DND-41 (cell line): ENCODE data around the gene SDF2L1.
"Not testable (repeated sequence)": the region's sequence is repeated elsewhere in the genome, so short reads cannot be mapped to it uniquely, and the experiment has no call there.

Experiments
- ATAC-seq: fragments of 200-7000 bp; cut with Tn5 transposase; 3 replicates; pipeline ENCODE4 v1.9.1; 2021; ENCODE audit warnings: low read depth; ENCODE audit not compliant: insufficient read depth
- DNase-seq: peaks from one replicate; pipeline ENCODE4 v3.0.0-alpha.2; 2020
- H2AFZ ChIP-seq: 2 replicates; pipeline ENCODE4 v1.6.0; 2012; ENCODE audit warnings: low read depth, low read length
- H3K27ac ChIP-seq: 2 replicates; pipeline ENCODE4 v1.5.1; 2012; ENCODE audit warnings: low read length, inconsistent platforms
- H3K27me3 ChIP-seq: fragments of 200-600 bp; sonication (generic); 2 replicates; pipeline ENCODE4 v1.6.0; 2012; ENCODE audit warnings: low read length, mild to moderate bottlenecking, inconsistent platforms; ENCODE audit not compliant: insufficient read depth, poor library complexity
- H3K36me3 ChIP-seq: 2 replicates; pipeline ENCODE4 v1.5.1; 2012; ENCODE audit warnings: low read length, inconsistent platforms; ENCODE audit not compliant: insufficient read depth
- H3K4me1 ChIP-seq: 2 replicates; pipeline ENCODE4 v1.5.1; 2012; ENCODE audit warnings: mild to moderate bottlenecking, low read length; ENCODE audit not compliant: insufficient read depth
- H3K4me2 ChIP-seq: 2 replicates; pipeline ENCODE4 v1.6.0; 2012; ENCODE audit warnings: mild to moderate bottlenecking, moderate library complexity, low read length, inconsistent platforms; ENCODE audit not compliant: insufficient read depth
- H3K4me3 ChIP-seq, 2 experiments: fragments of 200-600 bp in 1 of 2; shearing (Covaris generic) in 1 of 2; 2 replicates each; pipeline ENCODE4 v1.5.1; 2012 to 2016; ENCODE audit warnings: inconsistent platforms in 2 of 2, low read length in 2 of 2, mild to moderate bottlenecking in 2 of 2, low read depth in 1 of 2, moderate library complexity in 1 of 2
- H3K79me2 ChIP-seq: 2 replicates; pipeline ENCODE4 v1.6.0; 2012; ENCODE audit warnings: low read length, inconsistent platforms; ENCODE audit not compliant: insufficient read depth
- H3K9ac ChIP-seq: 2 replicates; pipeline ENCODE4 v1.6.0; 2012; ENCODE audit warnings: low read depth, mild to moderate bottlenecking, inconsistent platforms, low read length, moderate library complexity
- H3K9me3 ChIP-seq: 2 replicates; pipeline ENCODE4 v1.5.1; 2012; ENCODE audit warnings: low read length, moderate library complexity, mild to moderate bottlenecking, inconsistent platforms; ENCODE audit not compliant: insufficient read depth, severe bottlenecking
- H4K20me1 ChIP-seq: 2 replicates; pipeline ENCODE4 v1.6.0; 2012; ENCODE audit warnings: low read length; ENCODE audit not compliant: insufficient read depth
- EZH2 ChIP-seq: IDR thresholded peaks from 3 replicates; pipeline ENCODE4 v1.6.1; 2012; ENCODE audit warnings: borderline replicate concordance, low read depth, mild to moderate bottlenecking, moderate library complexity, low read length, inconsistent platforms; ENCODE audit not compliant: severe bottlenecking
- TF ChIP-seq, protein P1 (sequence below): IDR thresholded peaks from 2 replicates; pipeline ENCODE4 v1.5.1; 2012; ENCODE audit warnings: borderline replicate concordance, low read length, moderate library complexity, mild to moderate bottlenecking; ENCODE audit not compliant: poor library complexity, severe bottlenecking; ENCODE audit errors: extremely low read depth

SDF2L1 gene

DNA sequence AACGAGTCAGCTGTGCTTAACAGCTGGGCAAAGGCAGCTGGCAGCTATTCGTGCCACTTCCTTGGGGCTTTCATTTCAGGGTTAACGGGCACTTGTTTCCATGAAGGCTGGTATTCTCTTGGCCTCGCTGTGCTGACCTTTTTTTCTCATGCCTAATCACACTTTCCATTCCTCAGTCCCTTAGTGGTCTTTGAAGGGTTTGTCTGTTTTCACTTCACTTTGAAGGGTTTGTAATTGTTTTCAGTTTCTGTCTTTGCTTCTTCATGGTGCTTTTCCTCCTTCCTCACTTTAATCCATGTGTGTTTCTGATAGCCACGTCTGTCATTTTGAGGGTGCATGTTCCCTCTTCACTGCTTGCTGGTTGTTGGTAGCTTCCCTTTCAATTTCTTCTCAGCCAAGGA is 48.3 kb downstream of the SDF2L1 start:
- H3K36me3 ChIP-seq = peaks cover 70% of the 10 kb centered on the region
- H3K9me3 ChIP-seq = no peaks in the 10 kb centered on the region
- H3K27ac ChIP-seq = no peak overlapping the region
- no peak overlapping the region for H2AFZ ChIP-seq
- no peaks in the 10 kb centered on the region for H3K4me1 ChIP-seq
- no peak overlapping the region for H3K4me2 ChIP-seq
- TF ChIP-seq, protein P1, sequence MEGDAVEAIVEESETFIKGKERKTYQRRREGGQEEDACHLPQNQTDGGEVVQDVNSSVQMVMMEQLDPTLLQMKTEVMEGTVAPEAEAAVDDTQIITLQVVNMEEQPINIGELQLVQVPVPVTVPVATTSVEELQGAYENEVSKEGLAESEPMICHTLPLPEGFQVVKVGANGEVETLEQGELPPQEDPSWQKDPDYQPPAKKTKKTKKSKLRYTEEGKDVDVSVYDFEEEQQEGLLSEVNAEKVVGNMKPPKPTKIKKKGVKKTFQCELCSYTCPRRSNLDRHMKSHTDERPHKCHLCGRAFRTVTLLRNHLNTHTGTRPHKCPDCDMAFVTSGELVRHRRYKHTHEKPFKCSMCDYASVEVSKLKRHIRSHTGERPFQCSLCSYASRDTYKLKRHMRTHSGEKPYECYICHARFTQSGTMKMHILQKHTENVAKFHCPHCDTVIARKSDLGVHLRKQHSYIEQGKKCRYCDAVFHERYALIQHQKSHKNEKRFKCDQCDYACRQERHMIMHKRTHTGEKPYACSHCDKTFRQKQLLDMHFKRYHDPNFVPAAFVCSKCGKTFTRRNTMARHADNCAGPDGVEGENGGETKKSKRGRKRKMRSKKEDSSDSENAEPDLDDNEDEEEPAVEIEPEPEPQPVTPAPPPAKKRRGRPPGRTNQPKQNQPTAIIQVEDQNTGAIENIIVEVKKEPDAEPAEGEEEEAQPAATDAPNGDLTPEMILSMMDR = no peak
- TF ChIP-seq EZH2 = no peak
- DNase-seq (no peak), ATAC-seq (no peak)
- no peaks in the 10 kb centered on the region for H3K27me3 ChIP-seq
- no peaks in the 10 kb centered on the region for H3K79me2 ChIP-seq
- H3K9ac ChIP-seq = no peak overlapping the region
- H3K4me3 ChIP-seq = no peak overlapping the region
- H4K20me1 ChIP-seq = peaks cover 3% of the 10 kb centered on the region; the same call in 1 of the 2 replicates

DNA sequence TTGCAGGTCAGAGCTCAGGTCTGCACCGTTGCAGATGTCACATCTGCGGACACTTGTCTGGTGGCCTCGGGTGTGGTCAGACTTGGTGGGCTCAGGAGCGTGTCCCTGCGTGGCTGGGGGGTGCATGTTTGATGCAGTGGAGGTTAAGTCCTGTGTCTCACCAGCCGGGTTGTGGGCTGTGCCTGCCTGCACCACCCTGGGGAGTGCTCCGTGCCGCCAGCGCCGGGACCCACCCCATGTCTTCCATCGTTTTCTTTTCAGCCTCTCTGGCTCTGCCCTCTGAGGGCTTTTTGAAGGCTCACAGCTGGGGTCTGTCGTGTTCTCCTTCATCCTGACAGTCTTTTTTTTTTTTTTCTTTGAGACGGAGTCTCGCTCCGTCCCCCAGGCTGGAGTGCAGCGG is 49.7 kb downstream of the SDF2L1 start:
- Histone ChIP-seq H3K27me3 (no peaks in the 10 kb centered on the region), H3K4me3 (no peak overlapping the region), H3K36me3 (peaks cover 74% of the 10 kb centered on the region), H3K9me3 (no peaks in the 10 kb centered on the region), H3K9ac (no peak overlapping the region), H4K20me1 (peaks cover 8% of the 10 kb centered on the region; the same call in 1 of the 2 replicates), H3K27ac (no peak overlapping the region), H3K4me1 (no peaks in the 10 kb centered on the region), H3K79me2 (no peaks in the 10 kb centered on the region), H2AFZ (no peak overlapping the region), H3K4me2 (no peak overlapping the region)
- ATAC-seq (no peak), DNase-seq (no peak)
- TF ChIP-seq EZH2 = no peak
- TF ChIP-seq, protein P1 = no peak

DNA sequence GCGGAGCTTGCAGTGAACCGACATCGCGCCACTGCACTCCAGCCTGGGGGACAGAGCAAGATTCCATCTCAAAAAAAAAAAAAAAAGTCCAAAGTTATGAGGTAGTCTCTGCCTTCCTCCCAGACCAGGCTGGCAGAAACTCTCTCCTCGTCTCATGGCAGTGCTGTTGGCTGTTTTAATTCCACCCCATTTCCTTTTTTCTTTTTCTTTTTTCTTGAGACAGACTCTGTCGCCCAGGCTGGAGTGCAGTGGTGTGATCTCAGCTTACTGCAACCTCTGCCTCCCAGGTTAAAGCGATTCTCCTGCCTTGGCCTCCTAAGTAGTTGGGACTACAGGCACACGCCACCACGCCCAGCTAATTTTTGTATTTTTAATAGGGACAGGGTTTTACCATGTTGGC is 50.8 kb downstream of the SDF2L1 start:
- not testable (repeated sequence) for H3K79me2 ChIP-seq, H3K9ac ChIP-seq, H3K4me1 ChIP-seq, H3K27ac ChIP-seq, H3K4me2 ChIP-seq, H2AFZ ChIP-seq, H4K20me1 ChIP-seq, H3K27me3 ChIP-seq, DNase-seq, ATAC-seq, H3K4me3 ChIP-seq, H3K9me3 ChIP-seq
- H3K36me3 ChIP-seq = peaks cover 76% of the 10 kb centered on the region

DNA sequence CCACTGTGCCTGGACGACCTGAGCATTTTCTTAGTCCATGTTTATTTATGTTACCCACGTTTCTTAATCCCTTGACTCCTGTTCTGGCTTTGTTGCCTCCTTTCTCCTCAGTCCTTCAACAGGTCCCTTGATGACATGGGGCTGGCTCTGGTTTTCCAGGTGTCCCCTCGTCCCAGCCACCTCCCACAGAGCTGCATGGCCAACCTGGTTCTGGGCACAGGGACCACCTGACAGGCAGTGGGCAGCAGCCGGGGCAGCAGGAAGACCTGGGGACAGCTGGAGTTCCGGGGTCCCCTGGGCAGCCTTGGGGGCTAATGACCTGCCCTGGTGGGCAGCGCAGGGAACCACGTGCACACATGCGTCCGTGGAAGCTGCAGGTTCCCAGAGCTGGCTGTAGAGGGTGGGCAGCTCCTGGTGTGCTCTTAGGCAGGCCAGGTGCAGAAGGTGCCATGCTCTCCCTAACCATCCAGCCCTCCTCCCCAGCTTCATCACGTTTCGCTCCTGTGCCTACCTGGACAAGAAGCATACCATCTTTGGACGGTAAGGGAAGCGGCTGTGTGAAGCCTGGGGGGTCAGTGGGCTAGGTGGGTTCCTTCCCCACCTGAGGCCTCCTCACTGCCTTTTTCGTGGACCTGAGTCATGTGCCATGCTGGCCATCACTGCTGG is 51.4 kb downstream of the SDF2L1 start:
- no peaks in the 10 kb centered on the region for H3K4me1 ChIP-seq
- ATAC-seq = no peak
- H3K79me2 ChIP-seq = no peaks in the 10 kb centered on the region
- no peak overlapping the region for H3K4me2 ChIP-seq
- no peaks in the 10 kb centered on the region for H3K27me3 ChIP-seq
- H2AFZ ChIP-seq = no peak overlapping the region
- H3K36me3 ChIP-seq = peaks cover 76% of the 10 kb centered on the region
- no peak for TF ChIP-seq EZH2
- TF ChIP-seq, protein P1 = no peak
- no peak for DNase-seq
- peaks cover 8% of the 10 kb centered on the region for H4K20me1 ChIP-seq
- H3K9ac ChIP-seq = no peak overlapping the region
- no peaks in the 10 kb centered on the region for H3K9me3 ChIP-seq
- H3K4me3 ChIP-seq = no peak overlapping the region
- no peak overlapping the region for H3K27ac ChIP-seq
